GM21717 (cell line): ENCODE measurements around the gene FOXD2.
"Not testable (repeated sequence)": the region's sequence is repeated elsewhere in the genome, so short reads cannot be mapped to it uniquely, and the experiment has no call there.

Source experiments
- ATAC-seq: cut with Tn5 transposase; IDR thresholded peaks from one replicate; pipeline ENCODE4 v1.9.1; 2021; ENCODE audit warnings: mild to moderate bottlenecking, moderate library complexity; ENCODE audit not compliant: unreplicated experiment

The FOXD2 gene

GRCh38 chr1:47439017-47439818 lies 1.4 kb downstream of the FOXD2 start:
- ATAC-seq = no peak

GRCh38 chr1:47439819-47440598 lies 2.2 kb downstream of the FOXD2 start:
- no peak for ATAC-seq

GRCh38 chr1:47440599-47441081 lies 2.8 kb downstream of the FOXD2 start:
- ATAC-seq = no peak

GRCh38 chr1:47441450-47442106 lies 3.7 kb downstream of the FOXD2 start:
- no peak for ATAC-seq

- ATAC-seq = no peak
Observed at GRCh38 chr1:47442202-47442601, 4.4 kb downstream of the FOXD2 start.

GRCh38 chr1:47442842-47443529 lies 5.1 kb downstream of the FOXD2 start:
- no peak for ATAC-seq

GRCh38 chr1:47443530-47444296 lies 5.9 kb downstream of the FOXD2 start:
- no peak for ATAC-seq

- no peak for ATAC-seq
Observed at GRCh38 chr1:47444297-47444561, 6.4 kb downstream of the FOXD2 start.

GRCh38 chr1:47444562-47445465 lies 7.0 kb downstream of the FOXD2 start:
- no peak for ATAC-seq

GRCh38 chr1:47445823-47446550 lies 8.1 kb downstream of the FOXD2 start:
- no peak for ATAC-seq

- ATAC-seq = no peak
Observed at GRCh38 chr1:47448462-47449222, 10.8 kb downstream of the FOXD2 start.

- no peak for ATAC-seq
Observed at GRCh38 chr1:47449822-47450552, 12.1 kb downstream of the FOXD2 start.

GRCh38 chr1:47450606-47451005 lies 12.8 kb downstream of the FOXD2 start:
- ATAC-seq = no peak

GRCh38 chr1:47452426-47452825 lies 14.6 kb downstream of the FOXD2 start:
- no peak for ATAC-seq

- ATAC-seq = not testable (repeated sequence)
Observed at GRCh38 chr1:47453910-47454309, 16.1 kb downstream of the FOXD2 start.

- ATAC-seq = no peak
Observed at GRCh38 chr1:47456250-47456649, 18.4 kb downstream of the FOXD2 start.

GRCh38 chr1:47457547-47457946 lies 19.7 kb downstream of the FOXD2 start:
- ATAC-seq = not testable (repeated sequence)
